Tibial nerve (tissue), 4 donors: ENCODE measurements around the gene CHST15. TPM values are rescaled to one million over a fixed set of nuclear protein-coding genes. Genes with fewer than 3 reads are reported as not detected.
A peak's percentile ranks its signal among the peaks of the same experiment; 100 is the strongest.

Experiments
- DNase-seq, 2 donors: peaks; one replicate each; pipeline ENCODE4 v3.0.0-alpha.2; 2019; ENCODE audit warnings: low spot score in 2 of 2
- H3K27ac ChIP-seq, 4 donors: fragments of 200-600 bp; sonication (generic) in 3 of 4; one replicate each; pipeline ENCODE4 v1.5.1; 2017 to 2019; ENCODE audit warnings: mild to moderate bottlenecking in 1 of 4
- H3K27me3 ChIP-seq, 2 donors: fragments of 200-600 bp; sonication (generic) in 1 of 2; one replicate each; pipeline versions ENCODE4 v1.5.1 to v1.6.0; 2017 to 2019
- H3K36me3 ChIP-seq, 3 donors: fragments of 200-600 bp; sonication (generic); one replicate each; pipeline ENCODE4 v1.5.1; 2018 to 2019
- H3K4me1 ChIP-seq, 4 donors: fragments of 200-600 bp; sonication (generic) in 3 of 4; one replicate each; pipeline ENCODE4 v1.5.1; 2017 to 2019
- H3K4me3 ChIP-seq, 4 donors: fragments of 200-600 bp; sonication (generic) in 3 of 4; one replicate each; pipeline ENCODE4 v1.5.1; 2017 to 2019; ENCODE audit warnings: mild to moderate bottlenecking in 1 of 4, moderate library complexity in 1 of 4
- H3K9me3 ChIP-seq, 4 donors: fragments of 200-600 bp; sonication (generic) in 3 of 4; one replicate each; pipeline ENCODE4 v1.5.1; 2017 to 2019
- EP300 ChIP-seq, 2 donors: sonication (generic); formaldehyde crosslinking; IDR thresholded peaks; one replicate each; pipeline ENCODE4 v1.6.1; 2017; ENCODE audit warnings: antibody characterized with exemption in 2 of 2, mild to moderate bottlenecking in 1 of 2
- POLR2A ChIP-seq, 2 donors: fragments of 450-650 bp; IDR thresholded peaks; one replicate each; pipeline ENCODE4 v1.6.1; 2017; ENCODE audit warnings: antibody characterized with exemption in 2 of 2, mild to moderate bottlenecking in 2 of 2, moderate library complexity in 2 of 2
- WGBS, 2 donors: methylation state at CpG; one replicate each; pipeline ENCODE4 v1.1.5; 2018; 5-methylcytosine and 5-hydroxymethylcytosine counted together
- total RNA-seq, 4 donors: library from RNA; depleted of rRNA; stranded (reverse); fragments of >200 nt; gene quantifications; one replicate each; pipeline ENCODE4 v1.1.0, GENCODE V29; 2016
- TF ChIP-seq, protein P1 (sequence below), 5 experiments: fragments of 200-600 bp in 3 of 5; fragments of 450-650 bp in 2 of 5; sonication (generic) in 3 of 5; IDR thresholded peaks; one replicate each; pipeline ENCODE4 v1.5.1; 2016 to 2019; ENCODE audit warnings: antibody characterized with exemption in 5 of 5, mild to moderate bottlenecking in 3 of 5, moderate library complexity in 2 of 5

The CHST15 gene
- total RNA-seq, 4 donors from 2014 or later, result 29.8 to 45.6 (median 34.3) TPM

- 89 to 94% methylated on average over 5 of the region's 5 CpGs for WGBS, 2 donors
- H3K9me3 ChIP-seq, result no peaks in the 10 kb centered on the region
- peaks cover 0 to 2% of the 10 kb centered on the region in 2 donors for H3K27me3 ChIP-seq
- TF ChIP-seq POLR2A (IDR thresholded peaks at IDR 0.05) (no peak), EP300 (IDR thresholded peaks at IDR 0.05) (no peak)
- TF ChIP-seq, protein P1, sequence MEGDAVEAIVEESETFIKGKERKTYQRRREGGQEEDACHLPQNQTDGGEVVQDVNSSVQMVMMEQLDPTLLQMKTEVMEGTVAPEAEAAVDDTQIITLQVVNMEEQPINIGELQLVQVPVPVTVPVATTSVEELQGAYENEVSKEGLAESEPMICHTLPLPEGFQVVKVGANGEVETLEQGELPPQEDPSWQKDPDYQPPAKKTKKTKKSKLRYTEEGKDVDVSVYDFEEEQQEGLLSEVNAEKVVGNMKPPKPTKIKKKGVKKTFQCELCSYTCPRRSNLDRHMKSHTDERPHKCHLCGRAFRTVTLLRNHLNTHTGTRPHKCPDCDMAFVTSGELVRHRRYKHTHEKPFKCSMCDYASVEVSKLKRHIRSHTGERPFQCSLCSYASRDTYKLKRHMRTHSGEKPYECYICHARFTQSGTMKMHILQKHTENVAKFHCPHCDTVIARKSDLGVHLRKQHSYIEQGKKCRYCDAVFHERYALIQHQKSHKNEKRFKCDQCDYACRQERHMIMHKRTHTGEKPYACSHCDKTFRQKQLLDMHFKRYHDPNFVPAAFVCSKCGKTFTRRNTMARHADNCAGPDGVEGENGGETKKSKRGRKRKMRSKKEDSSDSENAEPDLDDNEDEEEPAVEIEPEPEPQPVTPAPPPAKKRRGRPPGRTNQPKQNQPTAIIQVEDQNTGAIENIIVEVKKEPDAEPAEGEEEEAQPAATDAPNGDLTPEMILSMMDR (IDR thresholded peaks at IDR 0.05), result no peak
- H3K27ac ChIP-seq, result no peak overlapping the region
- no peaks in the 10 kb centered on the region for H3K36me3 ChIP-seq
- H3K4me3 ChIP-seq, result no peak overlapping the region
- peaks cover 0 to 41% (median 14%) of the 10 kb centered on the region in 4 donors for H3K4me1 ChIP-seq
- no peak for DNase-seq
Observed at GRCh38 chr10:123999261-123999660, 94.1 kb downstream of the CHST15 start.

- TF ChIP-seq EP300 (IDR thresholded peaks at IDR 0.05), result no peak
- peaks cover 0 to 44% (median 14%) of the 10 kb centered on the region in 4 donors for H3K4me1 ChIP-seq
- no peaks in the 10 kb centered on the region for H3K36me3 ChIP-seq
- no peak for DNase-seq
- peaks cover 0 to 10% of the 10 kb centered on the region in 2 donors for H3K27me3 ChIP-seq
- 89 to 90% methylated on average over 11 of the region's 11 CpGs for WGBS, 2 donors
- peak overlapping the region in 2 of 4 donors; percentile 26 to 66 for H3K27ac ChIP-seq
- no peaks in the 10 kb centered on the region for H3K9me3 ChIP-seq
- no peak overlapping the region for H3K4me3 ChIP-seq
Observed at GRCh38 chr10:123998197-123999141, 94.9 kb downstream of the CHST15 start.

GRCh38 chr10:123997486-123998196 is 95.8 kb downstream of the CHST15 start:
- H3K27ac ChIP-seq, result peak overlapping the region in 2 of 4 donors; percentile 45 to 66
- H3K4me1 ChIP-seq, result peaks cover 0 to 44% (median 14%) of the 10 kb centered on the region in 4 donors
- 38 to 41% methylated on average over 7 of the region's 7 CpGs for WGBS, 2 donors

DNA sequence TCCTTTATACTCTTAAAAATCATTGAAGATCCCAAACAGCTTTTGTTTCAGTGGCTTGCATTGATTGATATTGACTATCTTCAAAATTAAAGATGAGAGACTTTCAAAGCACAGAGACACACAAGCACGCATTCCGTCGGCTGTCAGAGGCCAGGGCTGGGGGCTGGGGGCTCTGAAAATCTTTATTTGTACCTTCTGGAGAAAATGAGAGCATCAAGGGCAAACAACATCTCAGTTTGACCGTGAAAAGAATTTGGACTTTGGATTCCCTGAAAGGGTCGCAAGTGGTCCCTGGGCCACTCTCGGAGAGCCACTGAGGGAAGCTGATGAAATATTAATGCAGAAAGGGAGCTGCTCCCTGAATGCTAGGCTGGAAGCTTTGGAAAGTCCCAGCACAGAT is 96.4 kb downstream of the CHST15 start:
- H3K36me3 ChIP-seq, result no peaks in the 10 kb centered on the region
- no peak overlapping the region for H3K4me3 ChIP-seq
- peak overlapping the region in 2 of 4 donors; percentile 45 to 66 for H3K27ac ChIP-seq
- H3K4me1 ChIP-seq, result peaks cover 0 to 46% (median 14%) of the 10 kb centered on the region in 4 donors
- TF ChIP-seq, protein P1 (IDR thresholded peaks at IDR 0.05), result no peak
- TF ChIP-seq EP300 (IDR thresholded peaks at IDR 0.05), result no peak
- TF ChIP-seq POLR2A (IDR thresholded peaks at IDR 0.05), result no peak
- no peaks in the 10 kb centered on the region for H3K9me3 ChIP-seq
- DNase-seq, result no peak
- WGBS, 2 donors, result 76 to 82% methylated on average over 6 of the region's 6 CpGs
- peaks cover 0 to 25% of the 10 kb centered on the region in 2 donors for H3K27me3 ChIP-seq

More at GRCh38 chr10:123997486-123998196, 95.8 kb downstream of the CHST15 start:
- TF ChIP-seq POLR2A (IDR thresholded peaks at IDR 0.05), result no peak
- TF ChIP-seq EP300 (IDR thresholded peaks at IDR 0.05), result peak in 1 of 2 donors; percentile 76
- Histone ChIP-seq H3K27me3 (peaks cover 0 to 19% of the 10 kb centered on the region in 2 donors), H3K9me3 (no peaks in the 10 kb centered on the region), H3K36me3 (no peaks in the 10 kb centered on the region), H3K4me3 (no peak overlapping the region)
- peak in 1 of 2 donors; percentile 50 for DNase-seq

DNA sequence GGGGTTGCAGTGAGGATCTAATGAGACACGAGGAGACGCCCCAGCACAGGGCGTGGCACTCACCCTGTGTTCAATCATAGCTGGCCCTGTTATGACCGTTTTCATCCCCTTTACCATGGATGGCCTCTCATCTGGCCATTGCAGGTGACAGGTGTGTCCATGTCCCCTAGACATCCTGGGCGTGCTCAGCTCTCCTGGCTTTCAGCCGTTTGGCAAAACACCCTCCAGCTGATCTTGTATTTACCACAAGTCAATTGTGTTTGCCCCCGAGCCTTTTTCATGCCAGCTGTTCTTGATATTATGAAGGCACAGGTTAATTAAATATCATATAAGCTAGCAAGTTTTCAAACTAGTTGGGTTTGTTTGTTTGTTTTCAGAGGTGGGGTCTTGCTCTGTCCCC is 97.1 kb downstream of the CHST15 start:
- peak overlapping the region in 1 of 4 donors; percentile 71 for H3K27ac ChIP-seq
- H3K27me3 ChIP-seq, result peaks cover 0 to 29% of the 10 kb centered on the region in 2 donors
- no peak for DNase-seq
- H3K9me3 ChIP-seq, result no peaks in the 10 kb centered on the region
- 80 to 83% methylated on average over 7 of the region's 7 CpGs for WGBS, 2 donors
- no peaks in the 10 kb centered on the region for H3K36me3 ChIP-seq
- H3K4me1 ChIP-seq, result peaks cover 0 to 50% (median 14%) of the 10 kb centered on the region in 4 donors
- no peak overlapping the region for H3K4me3 ChIP-seq
- TF ChIP-seq, protein P1 (IDR thresholded peaks at IDR 0.05), result no peak
- TF ChIP-seq POLR2A (IDR thresholded peaks at IDR 0.05), result no peak
- TF ChIP-seq EP300 (IDR thresholded peaks at IDR 0.05), result no peak
